ENCODE results near the gene FKBP10. TPM values are rescaled to one million over a fixed set of nuclear protein-coding genes. Genes with fewer than 3 reads are reported as not detected.

The FKBP10 gene
- total RNA-seq, 1 donor from 2014 or later: 10.4 TPM

DNA sequence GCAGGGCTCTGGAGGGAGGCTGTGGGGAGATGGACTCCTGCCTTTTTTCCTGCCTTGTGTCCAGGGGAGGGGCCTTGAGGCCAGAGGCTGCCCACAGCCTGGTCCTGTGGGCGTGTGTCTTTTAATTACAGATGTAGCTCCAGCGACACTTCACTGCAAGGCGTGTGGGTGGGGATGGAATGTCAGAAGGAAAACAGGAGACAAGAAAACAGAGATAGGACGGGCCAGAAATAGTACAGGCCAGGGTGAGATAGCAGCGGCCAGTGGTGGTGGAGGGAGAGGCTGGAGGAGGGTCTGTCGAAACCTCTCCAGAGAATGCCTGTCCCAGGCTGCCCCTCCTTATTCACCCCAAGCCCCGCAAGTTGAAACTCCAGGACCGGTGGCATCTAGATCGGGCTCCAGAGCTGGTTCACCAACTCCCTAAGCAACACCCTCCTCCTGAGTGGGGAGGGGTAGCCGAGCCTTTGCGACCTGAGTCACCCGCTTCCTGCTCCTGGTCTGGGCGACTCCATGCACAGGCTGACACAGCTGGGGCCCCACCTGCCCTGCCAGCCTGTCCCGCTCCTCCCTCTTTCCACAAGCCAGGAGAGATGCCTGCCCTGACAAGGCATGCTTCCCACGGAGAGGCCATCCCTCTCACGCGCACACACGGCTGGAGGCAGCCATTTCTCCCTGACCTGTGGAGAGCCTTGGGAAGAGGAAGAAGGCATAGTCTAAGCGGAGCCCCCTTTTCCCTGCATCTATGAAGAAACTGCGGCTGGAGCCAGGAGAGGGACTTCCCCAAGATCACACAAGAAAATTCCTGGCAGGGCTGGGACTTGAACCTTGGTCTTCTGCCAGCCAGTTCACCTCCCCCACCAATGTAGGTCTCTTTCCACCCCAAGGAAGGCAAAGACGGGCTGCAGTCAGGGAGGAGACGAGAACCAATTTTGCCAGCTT lies 19.7 kb upstream of the FKBP10 start:
- DNase-seq: peak; percentile 62
- H3K9me3 ChIP-seq (replicated peaks): no peaks in the 10 kb centered on the region
- intact Hi-C loops (cut with micrococcal nuclease): no loop called here
- peak overlapping the region; percentile 54 for H3K4me3 ChIP-seq
- peak overlapping the region; percentile 96 for H3K27ac ChIP-seq (replicated peaks)
- H3K27me3 ChIP-seq (ENCODE audit: low read depth): no peaks in the 10 kb centered on the region
- H3K36me3 ChIP-seq: no peaks in the 10 kb centered on the region
- H3K4me1 ChIP-seq: peaks cover 42% of the 10 kb centered on the region
- TF ChIP-seq CTCF (IDR thresholded peaks at IDR 0.05; ENCODE audit: borderline replicate concordance): no peak

DNA sequence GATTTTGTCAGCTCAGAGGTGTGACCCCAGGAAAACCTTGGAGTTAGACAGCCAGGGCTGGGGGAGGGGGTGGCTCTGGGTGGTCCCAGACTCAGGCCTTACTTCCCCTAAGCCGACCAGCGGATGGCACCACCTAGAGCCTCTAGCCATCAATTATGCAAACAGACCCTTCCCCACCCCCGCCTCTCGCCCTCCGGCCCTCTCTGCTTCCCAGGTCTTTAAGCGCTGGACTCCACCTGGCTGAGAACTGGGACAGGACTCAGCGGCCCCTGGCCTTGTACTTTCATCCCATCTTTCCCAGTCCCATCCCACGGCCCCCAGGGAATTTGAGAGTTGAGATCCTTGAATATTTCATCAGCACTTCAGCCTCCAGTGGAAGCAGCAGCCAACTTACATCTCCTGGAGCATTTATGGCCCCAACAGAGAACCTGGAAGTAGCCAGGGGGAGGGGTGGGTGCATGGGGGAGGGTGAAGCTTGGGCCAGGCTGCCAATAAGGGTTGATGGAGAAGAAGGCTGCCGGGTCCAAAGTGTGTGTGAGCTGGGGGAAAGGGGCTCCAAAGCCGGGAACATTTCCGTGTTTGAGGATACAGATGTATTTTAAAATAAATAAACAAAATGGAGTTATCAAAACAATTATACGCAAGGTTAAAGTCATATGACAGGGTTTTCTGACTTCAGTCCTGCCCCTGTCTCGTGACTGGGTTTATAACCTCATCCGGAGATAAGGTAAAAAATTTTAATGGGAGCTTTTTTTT lies 18.8 kb upstream of the FKBP10 start:
- peak overlapping the region; percentile 96 for H3K27ac ChIP-seq (replicated peaks)
- H3K36me3 ChIP-seq: no peaks in the 10 kb centered on the region
- no peak for TF ChIP-seq CTCF (IDR thresholded peaks at IDR 0.05; ENCODE audit: borderline replicate concordance)
- H3K4me1 ChIP-seq: peaks cover 42% of the 10 kb centered on the region
- peak overlapping the region; percentile 54 for H3K4me3 ChIP-seq
- intact Hi-C loops (cut with micrococcal nuclease): no loop called here
- H3K27me3 ChIP-seq (ENCODE audit: low read depth): no peaks in the 10 kb centered on the region
- no peaks in the 10 kb centered on the region for H3K9me3 ChIP-seq (replicated peaks)
- no peak for DNase-seq

GRCh38 chr17:41794540-41794975 lies 18.2 kb upstream of the FKBP10 start:
- H3K4me1 ChIP-seq: peaks cover 42% of the 10 kb centered on the region
- H3K9me3 ChIP-seq (replicated peaks): no peaks in the 10 kb centered on the region
- no peak overlapping the region for H3K4me3 ChIP-seq
- no peaks in the 10 kb centered on the region for H3K27me3 ChIP-seq (ENCODE audit: low read depth)
- no peaks in the 10 kb centered on the region for H3K36me3 ChIP-seq
- intact Hi-C loops (cut with micrococcal nuclease): no loop called here
- H3K27ac ChIP-seq (replicated peaks): peak overlapping the region; percentile 96
- DNase-seq: no peak
- no peak for TF ChIP-seq CTCF (IDR thresholded peaks at IDR 0.05; ENCODE audit: borderline replicate concordance)

- no peak overlapping the region for H3K4me3 ChIP-seq
- intact Hi-C loops (cut with micrococcal nuclease): no loop called here
- TF ChIP-seq CTCF (IDR thresholded peaks at IDR 0.05; ENCODE audit: borderline replicate concordance): no peak
- no peaks in the 10 kb centered on the region for H3K9me3 ChIP-seq (replicated peaks)
- no peak overlapping the region for H3K27ac ChIP-seq (replicated peaks)
- no peaks in the 10 kb centered on the region for H3K36me3 ChIP-seq
- peaks cover 46% of the 10 kb centered on the region for H3K4me1 ChIP-seq
- H3K27me3 ChIP-seq (ENCODE audit: low read depth): no peaks in the 10 kb centered on the region
- no peak for DNase-seq
Observed at GRCh38 chr17:41796121-41796895, 16.5 kb upstream of the FKBP10 start.

DNA sequence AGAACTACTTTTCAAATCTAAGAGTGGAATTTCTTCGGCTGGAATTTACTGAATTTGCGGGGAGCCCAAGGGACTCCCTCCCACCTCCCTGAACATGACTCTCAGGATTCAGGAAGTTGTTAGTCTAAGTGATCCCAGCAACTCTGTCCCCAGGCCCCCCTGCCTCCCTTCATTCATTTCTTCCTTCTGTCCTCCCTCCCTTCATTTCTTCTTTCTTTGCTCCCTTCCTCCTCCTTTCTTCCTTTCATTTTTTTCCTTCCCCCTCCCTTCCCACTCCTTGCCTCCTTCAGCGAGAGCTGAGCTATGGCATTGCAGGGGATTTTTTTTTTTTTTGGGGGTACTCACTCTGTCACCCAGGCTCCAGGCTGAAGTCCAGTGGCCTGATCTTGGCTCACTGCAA lies 15.4 kb upstream of the FKBP10 start:
- H3K27ac ChIP-seq (replicated peaks): no peak overlapping the region
- no peak for DNase-seq
- no peak for TF ChIP-seq CTCF (IDR thresholded peaks at IDR 0.05; ENCODE audit: borderline replicate concordance)
- H3K36me3 ChIP-seq: no peaks in the 10 kb centered on the region
- no peak overlapping the region for H3K4me3 ChIP-seq
- H3K27me3 ChIP-seq (ENCODE audit: low read depth): no peaks in the 10 kb centered on the region
- no peaks in the 10 kb centered on the region for H3K9me3 ChIP-seq (replicated peaks)
- peaks cover 38% of the 10 kb centered on the region for H3K4me1 ChIP-seq
- intact Hi-C loops (cut with micrococcal nuclease): no loop called here
